HFFc6 (cell line): ENCODE results near the gene PDZD2. TPM values are rescaled to one million over a fixed set of nuclear protein-coding genes. Genes with fewer than 3 reads are reported as not detected.

ENCODE experiments used
- DNase-seq: peaks from one replicate; pipeline ENCODE4 v3.0.0-alpha.2; 2018
- H3K27ac Mint-ChIP-seq: 2 replicates; pipeline ENCODE4 v1.8.0; 2020; ENCODE audit warnings: mild to moderate bottlenecking, mixed read lengths
- H3K27me3 Mint-ChIP-seq: 2 replicates; pipeline ENCODE4 v1.8.0; 2021; ENCODE audit warnings: mild to moderate bottlenecking, moderate library complexity, mixed read lengths; ENCODE audit not compliant: insufficient read depth
- H3K36me3 Mint-ChIP-seq: 2 replicates; pipeline ENCODE4 v1.8.0; 2021; ENCODE audit warnings: low read depth, mixed read lengths
- H3K4me1 Mint-ChIP-seq: 2 replicates; pipeline ENCODE4 v1.8.0; 2020; ENCODE audit warnings: low read depth, mixed read lengths
- H3K4me3 Mint-ChIP-seq: 2 replicates; pipeline ENCODE4 v1.8.0; 2020; ENCODE audit warnings: mild to moderate bottlenecking, moderate library complexity, mixed read lengths
- H3K9me3 Mint-ChIP-seq: 2 replicates; pipeline ENCODE4 v1.8.0; 2020; ENCODE audit warnings: mild to moderate bottlenecking, mixed read lengths
- CTCF ChIP-seq: fragments of 200-600 bp; sonication (generic); IDR thresholded peaks from 2 replicates; pipeline ENCODE4 v1.5.0; 2021; ENCODE audit warnings: antibody characterized with exemption, mild to moderate bottlenecking
- total RNA-seq, 6 experiments: library from RNA; stranded (reverse); fragmentation: NEBNext Ultra II Directional; extraction: Animal tissue kit (Norgen Biotek cat#: 25700); gene quantifications; 2 replicates in 1 of 6; 3 replicates in 5 of 6; pipeline ENCODE4 v1.2.3, GENCODE V29; 2021

Gene PDZD2
- total RNA-seq, 6 experiments from 2014 or later: 0.02 to 0.12 (median 0.09) TPM

GRCh38 chr5:32123058-32123805 lies 484.3 kb downstream of the PDZD2 start:
- no peak for TF ChIP-seq CTCF
- Mint-ChIP-seq H3K4me3 (no peak overlapping the region), H3K4me1 (peaks cover 20% of the 10 kb centered on the region), H3K36me3 (peaks cover 35% of the 10 kb centered on the region), H3K27me3 (no peaks in the 10 kb centered on the region), H3K27ac (no peak overlapping the region), H3K9me3 (no peaks in the 10 kb centered on the region)
- DNase-seq: no peak

- H3K4me3 Mint-ChIP-seq: no peak overlapping the region
- no peaks in the 10 kb centered on the region for H3K9me3 Mint-ChIP-seq
- peaks cover 38% of the 10 kb centered on the region for H3K36me3 Mint-ChIP-seq
- no peaks in the 10 kb centered on the region for H3K27me3 Mint-ChIP-seq
- peaks cover 26% of the 10 kb centered on the region for H3K4me1 Mint-ChIP-seq
- no peak for TF ChIP-seq CTCF
- DNase-seq: no peak
- no peak overlapping the region for H3K27ac Mint-ChIP-seq
Observed at GRCh38 chr5:32123889-32124676, 485.2 kb downstream of the PDZD2 start.

GRCh38 chr5:32126691-32127090 lies 487.8 kb downstream of the PDZD2 start:
- H3K36me3 Mint-ChIP-seq: peaks cover 40% of the 10 kb centered on the region; the same call in 1 of the 2 replicates
- DNase-seq: peak; percentile 46

GRCh38 chr5:32127711-32128110 lies 488.8 kb downstream of the PDZD2 start:
- H3K4me3 Mint-ChIP-seq: no peak overlapping the region
- TF ChIP-seq CTCF: no peak
- H3K36me3 Mint-ChIP-seq: peaks cover 43% of the 10 kb centered on the region
- no peaks in the 10 kb centered on the region for H3K9me3 Mint-ChIP-seq
- no peaks in the 10 kb centered on the region for H3K27me3 Mint-ChIP-seq
- peaks cover 54% of the 10 kb centered on the region for H3K4me1 Mint-ChIP-seq
- no peak overlapping the region for H3K27ac Mint-ChIP-seq
- no peak for DNase-seq

More at GRCh38 chr5:32126691-32127090, 487.8 kb downstream of the PDZD2 start:
- Mint-ChIP-seq H3K4me1 (peaks cover 48% of the 10 kb centered on the region), H3K27ac (peak overlapping the region; percentile 32), H3K27me3 (no peaks in the 10 kb centered on the region), H3K9me3 (no peaks in the 10 kb centered on the region), H3K4me3 (no peak overlapping the region)
- no peak for TF ChIP-seq CTCF

- Mint-ChIP-seq H3K36me3 (peaks cover 54% of the 10 kb centered on the region), H3K27ac (no peak overlapping the region), H3K4me1 (peaks cover 58% of the 10 kb centered on the region), H3K4me3 (no peak overlapping the region), H3K9me3 (no peaks in the 10 kb centered on the region), H3K27me3 (no peaks in the 10 kb centered on the region)
- no peak for DNase-seq
- TF ChIP-seq CTCF: no peak
Observed at GRCh38 chr5:32129074-32129598, 490.2 kb downstream of the PDZD2 start.
